ENCODE data around the gene HDLBP.

HDLBP gene

GRCh38 chr2:241240320-241241004, 75.0 kb downstream of the HDLBP start:
- Histone ChIP-seq H3K56ac (ENCODE audit: low read length) (no peak overlapping the region), H3K18ac (ENCODE audit: low read length) (no peak overlapping the region), H3K4me1 (ENCODE audit: control insufficient read depth, low read depth, low read length) (no peaks in the 10 kb centered on the region), H3K27me3 (ENCODE audit: insufficient read depth, low read length, poor library complexity) (no peaks in the 10 kb centered on the region), H3K79me1 (ENCODE audit: low read length) (peaks cover 6% of the 10 kb centered on the region), H3K27ac (ENCODE audit: low read depth, low read length) (no peak overlapping the region), H3K4ac (ENCODE audit: low read depth, low read length) (no peak overlapping the region), H3K4me2 (ENCODE audit: low read length) (no peak overlapping the region), H4K5ac (ENCODE audit: low read length) (no peak overlapping the region), H3K9ac (ENCODE audit: low read length) (no peak overlapping the region), H4K8ac (ENCODE audit: low read depth, low read length) (no peak overlapping the region), H2BK15ac (replicated peaks; ENCODE audit: low read depth) (no peak overlapping the region), H2BK120ac (ENCODE audit: low read depth, low read length) (no peak overlapping the region), H3K23ac (ENCODE audit: low read length) (no peak overlapping the region), H2AK5ac (ENCODE audit: low read length) (no peak overlapping the region), H3K36me3 (ENCODE audit: control insufficient read depth, insufficient read depth, low read length) (peaks cover 27% of the 10 kb centered on the region), H2BK5ac (ENCODE audit: low read length) (no peak overlapping the region), H3K4me3 (ENCODE audit: low read length) (no peak overlapping the region), H3K79me2 (ENCODE audit: control insufficient read depth, insufficient read depth, low read length) (no peaks in the 10 kb centered on the region)
- no CpG with 5 or more reads among the region's 21 CpGs for WGBS (ENCODE audit: extremely low coverage, insufficient coverage, low lambda C conversion rate)
- no peak for DNase-seq

GRCh38 chr2:241239552-241240202, 75.8 kb downstream of the HDLBP start:
- peaks cover 6% of the 10 kb centered on the region for H3K79me1 ChIP-seq (ENCODE audit: low read length)
- no CpG with 5 or more reads among the region's 28 CpGs for WGBS (ENCODE audit: extremely low coverage, insufficient coverage, low lambda C conversion rate)

GRCh38 chr2:241238693-241239198, 76.7 kb downstream of the HDLBP start:
- Histone ChIP-seq H3K56ac (ENCODE audit: low read length) (no peak overlapping the region), H3K79me2 (ENCODE audit: control insufficient read depth, insufficient read depth, low read length) (no peaks in the 10 kb centered on the region), H2BK15ac (replicated peaks; ENCODE audit: low read depth) (no peak overlapping the region), H3K4me3 (ENCODE audit: low read length) (no peak overlapping the region), H3K27me3 (ENCODE audit: insufficient read depth, low read length, poor library complexity) (no peaks in the 10 kb centered on the region), H2AK5ac (ENCODE audit: low read length) (no peak overlapping the region), H2BK120ac (ENCODE audit: low read depth, low read length) (no peak overlapping the region), H4K5ac (ENCODE audit: low read length) (no peak overlapping the region), H2BK5ac (ENCODE audit: low read length) (no peak overlapping the region), H3K4me1 (ENCODE audit: control insufficient read depth, low read depth, low read length) (no peaks in the 10 kb centered on the region), H3K27ac (ENCODE audit: low read depth, low read length) (no peak overlapping the region), H3K23ac (ENCODE audit: low read length) (no peak overlapping the region), H3K18ac (ENCODE audit: low read length) (no peak overlapping the region), H3K4ac (ENCODE audit: low read depth, low read length) (no peak overlapping the region), H3K4me2 (ENCODE audit: low read length) (no peak overlapping the region), H3K9ac (ENCODE audit: low read length) (no peak overlapping the region), H4K8ac (ENCODE audit: low read depth, low read length) (no peak overlapping the region), H3K79me1 (ENCODE audit: low read length) (peaks cover 6% of the 10 kb centered on the region), H3K36me3 (ENCODE audit: control insufficient read depth, insufficient read depth, low read length) (peaks cover 29% of the 10 kb centered on the region)
- WGBS (ENCODE audit: extremely low coverage, insufficient coverage, low lambda C conversion rate), result no CpG with 5 or more reads among the region's 5 CpGs
- DNase-seq, result no peak

More at GRCh38 chr2:241239552-241240202, 75.8 kb downstream of the HDLBP start:
- Histone ChIP-seq H3K4me2 (ENCODE audit: low read length) (no peak overlapping the region), H2BK15ac (replicated peaks; ENCODE audit: low read depth) (no peak overlapping the region), H3K18ac (ENCODE audit: low read length) (no peak overlapping the region), H3K79me2 (ENCODE audit: control insufficient read depth, insufficient read depth, low read length) (no peaks in the 10 kb centered on the region), H4K5ac (ENCODE audit: low read length) (no peak overlapping the region), H2BK5ac (ENCODE audit: low read length) (no peak overlapping the region), H3K23ac (ENCODE audit: low read length) (no peak overlapping the region), H2AK5ac (ENCODE audit: low read length) (no peak overlapping the region), H3K27me3 (ENCODE audit: insufficient read depth, low read length, poor library complexity) (no peaks in the 10 kb centered on the region), H3K4ac (ENCODE audit: low read depth, low read length) (no peak overlapping the region), H4K8ac (ENCODE audit: low read depth, low read length) (no peak overlapping the region), H3K36me3 (ENCODE audit: control insufficient read depth, insufficient read depth, low read length) (peaks cover 30% of the 10 kb centered on the region), H2BK120ac (ENCODE audit: low read depth, low read length) (no peak overlapping the region), H3K4me3 (ENCODE audit: low read length) (no peak overlapping the region), H3K9ac (ENCODE audit: low read length) (no peak overlapping the region), H3K56ac (ENCODE audit: low read length) (no peak overlapping the region), H3K27ac (ENCODE audit: low read depth, low read length) (no peak overlapping the region), H3K4me1 (ENCODE audit: control insufficient read depth, low read depth, low read length) (no peaks in the 10 kb centered on the region)
- no peak for DNase-seq

- Histone ChIP-seq H3K27ac (ENCODE audit: low read depth, low read length) (no peak overlapping the region), H2BK120ac (ENCODE audit: low read depth, low read length) (no peak overlapping the region), H3K27me3 (ENCODE audit: insufficient read depth, low read length, poor library complexity) (no peaks in the 10 kb centered on the region), H2AK5ac (ENCODE audit: low read length) (no peak overlapping the region), H3K4me3 (ENCODE audit: low read length) (no peak overlapping the region), H3K4me1 (ENCODE audit: control insufficient read depth, low read depth, low read length) (no peaks in the 10 kb centered on the region), H3K36me3 (ENCODE audit: control insufficient read depth, insufficient read depth, low read length) (peaks cover 28% of the 10 kb centered on the region), H3K4me2 (ENCODE audit: low read length) (no peak overlapping the region), H3K23ac (ENCODE audit: low read length) (no peak overlapping the region), H3K79me2 (ENCODE audit: control insufficient read depth, insufficient read depth, low read length) (no peaks in the 10 kb centered on the region), H4K8ac (ENCODE audit: low read depth, low read length) (no peak overlapping the region), H4K5ac (ENCODE audit: low read length) (no peak overlapping the region), H3K4ac (ENCODE audit: low read depth, low read length) (no peak overlapping the region), H3K9ac (ENCODE audit: low read length) (no peak overlapping the region), H2BK5ac (ENCODE audit: low read length) (no peak overlapping the region), H3K18ac (ENCODE audit: low read length) (no peak overlapping the region), H2BK15ac (replicated peaks; ENCODE audit: low read depth) (no peak overlapping the region), H3K56ac (ENCODE audit: low read length) (no peak overlapping the region), H3K79me1 (ENCODE audit: low read length) (peaks cover 6% of the 10 kb centered on the region)
- peak; percentile 48 for DNase-seq
- WGBS (ENCODE audit: extremely low coverage, insufficient coverage, low lambda C conversion rate), result no CpG with 5 or more reads among the region's 12 CpGs
Measured at GRCh38 chr2:241237949-241238371, 77.5 kb downstream of the HDLBP start.

DNA sequence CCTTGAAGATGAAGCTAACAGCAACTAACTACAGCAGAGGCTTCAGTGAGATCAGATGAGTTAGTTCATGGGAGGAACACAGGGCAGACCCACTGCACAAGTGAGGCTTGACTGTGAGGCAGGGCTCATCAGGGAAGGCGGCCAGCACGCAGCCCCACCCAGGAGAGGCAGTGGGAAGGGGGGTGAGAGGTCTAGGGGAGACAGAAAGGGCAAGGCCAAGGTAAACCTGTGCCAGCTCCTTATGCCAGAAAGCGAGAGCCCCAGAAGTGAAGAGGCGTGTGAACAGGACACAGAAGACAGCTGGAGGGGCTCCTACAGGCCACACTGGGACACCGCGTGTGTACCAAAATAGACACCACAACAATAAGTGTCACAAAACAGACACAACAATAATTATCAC, 78.4 kb downstream of the HDLBP start:
- no peak for DNase-seq
- no peak overlapping the region for H2BK120ac ChIP-seq (ENCODE audit: low read depth, low read length)
- no peak overlapping the region for H3K4me3 ChIP-seq (ENCODE audit: low read length)
- no peak overlapping the region for H3K56ac ChIP-seq (ENCODE audit: low read length)
- no peaks in the 10 kb centered on the region for H3K27me3 ChIP-seq (ENCODE audit: insufficient read depth, low read length, poor library complexity)
- WGBS (ENCODE audit: extremely low coverage, insufficient coverage, low lambda C conversion rate), result no CpG with 5 or more reads among the region's 6 CpGs
- H3K9ac ChIP-seq (ENCODE audit: low read length), result no peak overlapping the region
- H2AK5ac ChIP-seq (ENCODE audit: low read length), result no peak overlapping the region
- no peak overlapping the region for H3K4ac ChIP-seq (ENCODE audit: low read depth, low read length)
- peaks cover 6% of the 10 kb centered on the region for H3K79me1 ChIP-seq (ENCODE audit: low read length)
- H3K4me2 ChIP-seq (ENCODE audit: low read length), result no peak overlapping the region
- no peak overlapping the region for H4K5ac ChIP-seq (ENCODE audit: low read length)
- H3K18ac ChIP-seq (ENCODE audit: low read length), result no peak overlapping the region
- H3K79me2 ChIP-seq (ENCODE audit: control insufficient read depth, insufficient read depth, low read length), result no peaks in the 10 kb centered on the region
- no peak overlapping the region for H4K8ac ChIP-seq (ENCODE audit: low read depth, low read length)
- H3K23ac ChIP-seq (ENCODE audit: low read length), result no peak overlapping the region
- H3K36me3 ChIP-seq (ENCODE audit: control insufficient read depth, insufficient read depth, low read length), result peaks cover 24% of the 10 kb centered on the region
- H3K27ac ChIP-seq (ENCODE audit: low read depth, low read length), result no peak overlapping the region
- H2BK15ac ChIP-seq (replicated peaks; ENCODE audit: low read depth), result no peak overlapping the region
- H3K4me1 ChIP-seq (ENCODE audit: control insufficient read depth, low read depth, low read length), result no peaks in the 10 kb centered on the region
- H2BK5ac ChIP-seq (ENCODE audit: low read length), result no peak overlapping the region

Measured in mesendoderm (in vitro differentiated cells).